ENCODE measurements around the gene IFI27L2. TPM values are rescaled to one million over a fixed set of nuclear protein-coding genes. Genes with fewer than 3 reads are reported as not detected.

Gene IFI27L2
- total RNA-seq, 2 donors from 2014 or later = 61.3 to 73.8 TPM

DNA sequence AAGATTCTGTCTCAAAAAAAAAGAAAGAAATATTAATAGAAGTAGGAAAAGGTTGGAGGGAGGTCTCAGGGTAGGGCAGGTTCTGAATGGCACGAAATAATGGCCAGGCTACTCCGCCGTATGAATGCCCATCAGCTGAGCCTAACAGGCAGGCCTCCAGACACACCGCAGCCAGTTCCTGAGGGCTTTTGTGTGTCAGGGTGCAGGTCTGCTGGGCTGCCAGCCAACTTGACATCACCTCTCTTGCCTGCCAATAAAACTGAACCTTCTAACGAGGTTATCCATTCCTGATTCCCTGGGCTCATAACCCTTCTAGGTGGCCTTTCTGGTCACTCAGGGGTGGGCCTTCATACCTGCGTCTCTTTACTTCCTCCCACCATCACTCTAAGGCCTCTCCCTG is 15.9 kb downstream of the IFI27L2 start:
- Mint-ChIP-seq H3K27ac (no peak overlapping the region), H3K27me3 (peaks cover 16 to 26% of the 10 kb centered on the region in 2 donors), H3K4me3 (no peak overlapping the region), H3K9me3 (no peaks in the 10 kb centered on the region), H3K4me1 (ENCODE audit: low read depth in 2 of 2) (peaks cover 0 to 3% of the 10 kb centered on the region in 2 donors), H3K36me3 (no peaks in the 10 kb centered on the region)
- ATAC-seq = no peak
- DNase-seq (ENCODE audit: low spot score) = no peak

DNA sequence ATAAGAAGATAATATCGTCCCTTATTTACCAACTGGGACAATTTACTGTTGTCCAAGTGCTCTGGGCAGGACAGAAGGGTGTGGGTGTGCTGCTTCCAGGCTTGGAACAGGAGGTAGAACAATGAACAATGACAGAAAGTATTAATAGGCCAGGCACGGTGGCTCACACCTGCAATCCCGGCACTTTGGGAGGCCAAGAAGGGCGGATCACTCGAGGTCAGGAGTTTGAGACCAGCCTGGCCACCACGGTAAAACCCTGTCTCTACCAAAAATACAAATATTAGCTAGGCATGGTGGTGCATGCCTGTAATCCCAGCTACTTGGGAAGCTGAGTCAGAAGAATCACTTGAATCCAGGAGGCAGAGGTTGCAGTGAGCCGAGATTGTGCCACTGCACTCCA is 16.3 kb downstream of the IFI27L2 start:
- ATAC-seq (no peak), DNase-seq (ENCODE audit: low spot score) (no peak)
- no peak overlapping the region for H3K27ac Mint-ChIP-seq
- H3K9me3 Mint-ChIP-seq = no peaks in the 10 kb centered on the region
- H3K36me3 Mint-ChIP-seq = no peaks in the 10 kb centered on the region
- H3K27me3 Mint-ChIP-seq = peaks cover 14 to 26% of the 10 kb centered on the region in 2 donors
- H3K4me1 Mint-ChIP-seq (ENCODE audit: low read depth in 2 of 2) = peaks cover 0 to 2% of the 10 kb centered on the region in 2 donors
- H3K4me3 Mint-ChIP-seq = no peak overlapping the region

GRCh38 chr14:94112513-94113063 is 16.8 kb downstream of the IFI27L2 start:
- H3K36me3 Mint-ChIP-seq = no peaks in the 10 kb centered on the region
- no peaks in the 10 kb centered on the region for H3K9me3 Mint-ChIP-seq
- no peak overlapping the region for H3K4me3 Mint-ChIP-seq
- no peaks in the 10 kb centered on the region for H3K4me1 Mint-ChIP-seq (ENCODE audit: low read depth in 2 of 2)
- no peak overlapping the region for H3K27ac Mint-ChIP-seq
- ATAC-seq = no peak
- DNase-seq (ENCODE audit: low spot score) = no peak
- peaks cover 10 to 22% of the 10 kb centered on the region in 2 donors for H3K27me3 Mint-ChIP-seq

GRCh38 chr14:94111276-94112095 is 17.9 kb downstream of the IFI27L2 start:
- Mint-ChIP-seq H3K4me1 (ENCODE audit: low read depth in 2 of 2) (no peaks in the 10 kb centered on the region), H3K36me3 (no peaks in the 10 kb centered on the region), H3K9me3 (no peaks in the 10 kb centered on the region), H3K27ac (no peak overlapping the region), H3K4me3 (no peak overlapping the region), H3K27me3 (peaks cover 9 to 16% of the 10 kb centered on the region in 2 donors)
- no peak for ATAC-seq
- no peak for DNase-seq (ENCODE audit: low spot score)

- no peak within 1 kb of the TSS for H3K27ac Mint-ChIP-seq
- H3K4me3 Mint-ChIP-seq = no peak within 1 kb of the TSS
- peaks cover 9 to 13% of the 10 kb centered on the region in 2 donors for H3K27me3 Mint-ChIP-seq
- DNase-seq (ENCODE audit: low spot score) (no peak), ATAC-seq (no peak)
- no peaks in the 10 kb centered on the region for H3K4me1 Mint-ChIP-seq (ENCODE audit: low read depth in 2 of 2)
- H3K36me3 Mint-ChIP-seq = no peaks in the 10 kb centered on the region
- no peaks in the 10 kb centered on the region for H3K9me3 Mint-ChIP-seq
Measured at GRCh38 chr14:94110552-94111181, 18.7 kb downstream of the IFI27L2 start, which contains the start of gene IFI27. Gene IFI27 (plus strand): TSS chr14:94110736.

DNA sequence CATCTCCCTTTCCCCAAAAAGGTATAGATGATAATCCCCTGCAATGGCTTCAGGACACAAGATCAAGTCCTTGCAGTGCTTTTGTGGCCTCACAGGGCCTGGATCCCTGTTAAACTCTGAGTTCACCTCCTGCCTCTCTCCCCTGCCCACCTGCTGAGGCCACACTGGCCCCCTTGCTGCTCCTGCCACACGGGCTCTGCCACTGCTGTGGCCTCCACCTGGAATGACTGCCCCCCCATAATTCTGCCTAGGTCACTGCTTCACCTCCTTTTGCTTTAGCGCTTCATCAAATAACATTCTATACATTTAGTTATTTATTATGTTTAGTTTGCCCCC is 19.5 kb downstream of the IFI27L2 start:
- Mint-ChIP-seq H3K4me3 (no peak overlapping the region), H3K4me1 (ENCODE audit: low read depth in 2 of 2) (no peaks in the 10 kb centered on the region), H3K27me3 (peaks cover 5 to 8% of the 10 kb centered on the region in 2 donors), H3K36me3 (no peaks in the 10 kb centered on the region), H3K27ac (no peak overlapping the region), H3K9me3 (no peaks in the 10 kb centered on the region)
- no peak for ATAC-seq
- no peak for DNase-seq (ENCODE audit: low spot score)

DNA sequence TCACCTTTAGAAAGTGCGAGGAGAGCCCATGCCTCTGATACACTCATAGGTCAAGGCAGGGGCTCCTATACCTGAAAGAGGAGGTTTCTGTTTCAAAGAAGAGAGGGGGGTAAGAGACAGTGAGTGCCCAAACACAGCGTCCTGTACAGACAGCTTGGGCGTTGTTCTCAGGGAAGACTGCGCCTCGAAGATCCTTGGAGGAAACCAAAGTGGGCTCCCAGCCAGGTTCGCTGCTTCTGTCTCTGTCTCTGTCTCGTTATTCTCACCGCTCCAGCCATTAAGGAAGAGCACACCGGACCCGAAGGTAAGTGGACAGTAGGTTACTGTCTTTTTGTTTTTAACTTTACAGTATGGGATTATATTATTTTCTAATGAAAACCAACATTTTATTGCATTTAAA is 24.7 kb downstream of the IFI27L2 start:
- no peaks in the 10 kb centered on the region for H3K9me3 Mint-ChIP-seq
- ATAC-seq = no peak
- H3K27me3 Mint-ChIP-seq = no peaks in the 10 kb centered on the region
- no peak overlapping the region for H3K4me3 Mint-ChIP-seq
- H3K36me3 Mint-ChIP-seq = no peaks in the 10 kb centered on the region
- H3K27ac Mint-ChIP-seq = no peak overlapping the region
- H3K4me1 Mint-ChIP-seq (ENCODE audit: low read depth in 2 of 2) = no peaks in the 10 kb centered on the region
- no peak for DNase-seq (ENCODE audit: low spot score)

DNA sequence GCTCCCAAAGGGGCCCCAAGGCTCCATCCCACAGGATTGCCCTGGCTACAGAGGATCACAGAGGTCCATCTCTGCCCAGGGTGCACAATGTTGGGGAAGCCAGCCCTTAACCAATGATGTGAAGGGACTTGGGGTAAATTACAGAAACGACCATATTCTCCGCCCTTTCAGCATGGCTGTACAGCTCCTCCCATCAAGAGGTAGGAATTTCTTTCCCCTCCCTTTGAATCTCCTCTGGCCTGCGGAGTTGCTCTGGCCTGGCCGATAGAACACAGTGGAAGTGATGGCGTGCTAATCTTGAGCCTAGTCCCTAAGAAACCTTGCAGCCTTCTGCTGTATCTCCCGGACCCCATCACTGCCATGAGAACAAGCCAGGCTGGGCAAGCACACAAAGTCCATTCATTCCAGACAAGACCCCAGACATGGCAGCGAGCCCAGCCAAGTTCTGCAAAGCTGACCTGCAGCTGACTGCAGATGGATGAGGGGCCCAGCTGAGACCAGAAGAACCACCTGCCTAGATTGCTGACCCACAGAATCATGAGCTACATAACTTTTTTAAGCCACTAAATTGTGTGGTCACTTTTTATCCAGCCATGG is 25.8 kb downstream of the IFI27L2 start:
- H3K4me3 Mint-ChIP-seq = no peak overlapping the region
- no peaks in the 10 kb centered on the region for H3K36me3 Mint-ChIP-seq
- no peak for DNase-seq (ENCODE audit: low spot score)
- no peaks in the 10 kb centered on the region for H3K9me3 Mint-ChIP-seq
- no peaks in the 10 kb centered on the region for H3K27me3 Mint-ChIP-seq
- H3K4me1 Mint-ChIP-seq (ENCODE audit: low read depth in 2 of 2) = no peaks in the 10 kb centered on the region
- ATAC-seq = peak in 1 of 2 donors; percentile 3
- H3K27ac Mint-ChIP-seq = no peak overlapping the region

- ATAC-seq = peak in 1 of 2 donors; percentile 25
- no peaks in the 10 kb centered on the region for H3K27me3 Mint-ChIP-seq
- no peak overlapping the region for H3K4me3 Mint-ChIP-seq
- H3K36me3 Mint-ChIP-seq = no peaks in the 10 kb centered on the region
- no peaks in the 10 kb centered on the region for H3K4me1 Mint-ChIP-seq (ENCODE audit: low read depth in 2 of 2)
- no peak for DNase-seq (ENCODE audit: low spot score)
- no peaks in the 10 kb centered on the region for H3K9me3 Mint-ChIP-seq
- no peak overlapping the region for H3K27ac Mint-ChIP-seq
Measured at GRCh38 chr14:94102768-94103482, 26.5 kb downstream of the IFI27L2 start.

DNA sequence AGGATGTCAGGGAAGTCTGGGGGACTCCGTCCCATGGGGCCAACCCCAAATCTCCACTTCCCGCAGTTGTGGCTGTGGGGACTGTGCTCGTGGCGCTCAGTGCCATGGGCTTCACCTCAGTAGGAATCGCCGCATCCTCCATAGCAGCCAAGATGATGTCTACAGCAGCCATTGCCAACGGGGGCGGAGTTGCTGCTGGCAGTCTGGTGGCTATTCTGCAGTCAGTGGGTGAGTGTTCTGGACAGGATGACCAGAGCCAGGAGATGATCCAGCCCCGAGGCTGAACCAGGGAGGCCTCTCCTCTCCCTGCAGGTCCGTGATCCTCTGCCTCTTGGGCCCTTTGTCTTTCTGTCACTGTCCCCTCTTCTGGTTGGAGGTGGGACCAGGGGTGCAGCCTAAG is 27.7 kb downstream of the IFI27L2 start:
- Mint-ChIP-seq H3K36me3 (no peaks in the 10 kb centered on the region), H3K4me3 (no peak overlapping the region), H3K9me3 (no peaks in the 10 kb centered on the region), H3K27me3 (no peaks in the 10 kb centered on the region), H3K27ac (no peak overlapping the region), H3K4me1 (ENCODE audit: low read depth in 2 of 2) (no peaks in the 10 kb centered on the region)
- ATAC-seq (no peak), DNase-seq (ENCODE audit: low spot score) (no peak)

- DNase-seq (ENCODE audit: low spot score) (no peak), ATAC-seq (no peak)
- Mint-ChIP-seq H3K4me3 (no peak overlapping the region), H3K36me3 (no peaks in the 10 kb centered on the region), H3K27ac (no peak overlapping the region), H3K4me1 (ENCODE audit: low read depth in 2 of 2) (no peaks in the 10 kb centered on the region), H3K27me3 (no peaks in the 10 kb centered on the region), H3K9me3 (no peaks in the 10 kb centered on the region)
Measured at GRCh38 chr14:94100847-94101246, 28.6 kb downstream of the IFI27L2 start.

DNA sequence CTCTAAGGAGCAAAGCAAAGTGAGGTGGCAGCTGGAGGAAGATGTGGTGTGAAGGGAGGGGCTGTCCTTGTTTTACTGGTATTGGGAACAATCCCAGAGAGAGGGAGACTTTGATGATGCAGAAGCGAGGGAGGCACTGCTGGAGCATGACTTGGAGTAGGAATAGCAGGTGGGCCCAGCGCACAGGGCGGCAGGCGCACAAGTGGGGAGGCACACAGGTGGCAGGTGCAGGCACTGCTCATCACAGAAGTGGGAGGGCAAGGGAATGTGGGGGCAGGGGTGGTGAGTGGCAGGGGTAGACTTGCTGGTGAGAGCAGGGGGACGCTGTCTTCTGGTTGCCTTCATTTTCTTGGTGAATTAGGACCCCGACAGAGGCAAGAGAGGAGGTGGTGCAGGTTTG is 30.4 kb downstream of the IFI27L2 start:
- Mint-ChIP-seq H3K4me3 (no peak overlapping the region), H3K4me1 (ENCODE audit: low read depth in 2 of 2) (no peaks in the 10 kb centered on the region), H3K27me3 (no peaks in the 10 kb centered on the region), H3K27ac (no peak overlapping the region), H3K36me3 (no peaks in the 10 kb centered on the region), H3K9me3 (no peaks in the 10 kb centered on the region)
- no peak for ATAC-seq
- DNase-seq (ENCODE audit: low spot score) = no peak

GRCh38 chr14:94098326-94098992 is 30.9 kb downstream of the IFI27L2 start:
- DNase-seq (ENCODE audit: low spot score) = no peak
- no peak for ATAC-seq
- H3K27me3 Mint-ChIP-seq = no peaks in the 10 kb centered on the region
- H3K36me3 Mint-ChIP-seq = no peaks in the 10 kb centered on the region
- no peak overlapping the region for H3K4me3 Mint-ChIP-seq
- H3K27ac Mint-ChIP-seq = no peak overlapping the region
- H3K4me1 Mint-ChIP-seq (ENCODE audit: low read depth in 2 of 2) = no peaks in the 10 kb centered on the region
- H3K9me3 Mint-ChIP-seq = no peaks in the 10 kb centered on the region

All from natural killer cell treated with Interleukin-12 subunit alpha and Interleukin-12 subunit beta and Interleukin-15 and Interleukin-18, amount 100 ng/mL, for 72 hours (primary cell).